ENCODE measurements around the gene ATXN1. TPM values are rescaled to one million over a fixed set of nuclear protein-coding genes. Genes with fewer than 3 reads are reported as not detected.

The ATXN1 gene
- total and polyA plus RNA-seq, 2 of the 13 experiments (the other 11 are each of a cell fraction or from before 2014, with no cell fraction given), result 20.7 to 39.5 TPM

- in situ Hi-C loops (cut with HindIII; ENCODE audit: extremely low pct_ligation_motif_present, low pct_unique_long_range_greater_than_20kb), result no loop called here
- Histone ChIP-seq H3K9me3 (ENCODE audit: low read length) (no peaks in the 10 kb centered on the region), H3K4me1 (ENCODE audit: insufficient read depth, low read length) (peaks cover 16% of the 10 kb centered on the region), H3K36me3 (replicated peaks in 1 of 2; ENCODE audit: control insufficient read depth in 1 of 2, insufficient read depth in 2 of 2, low read length in 2 of 2) (peaks cover under 1 to 2% of the 10 kb centered on the region in 2 experiments; a peak in 2 of 5 replicates), H2AFZ (ENCODE audit: low read length) (no peak overlapping the region), H3K79me2 (ENCODE audit: insufficient read depth, low read length) (no peaks in the 10 kb centered on the region), H3K27me3 (ENCODE audit: control insufficient read depth in 1 of 2, insufficient read depth in 2 of 2, low read length in 2 of 2) (no peaks in the 10 kb centered on the region), H3K4me2 (ENCODE audit: low read depth, low read length) (no peak overlapping the region), H3K27ac (ENCODE audit: extremely low read length, insufficient read depth, low read length) (no peak overlapping the region), H3K4me3 (replicated peaks in 1 of 3; ENCODE audit: insufficient read depth in 1 of 3, low read depth in 2 of 3, low read length in 3 of 3) (no peak overlapping the region), H4K20me1 (ENCODE audit: insufficient read depth, low read length) (peaks cover 3% of the 10 kb centered on the region; the same call in 1 of the 2 replicates), H3K9ac (ENCODE audit: insufficient read depth, low read depth, low read length) (no peak overlapping the region)
- TF ChIP-seq ZBTB37 (CRISPR knock-in tag; IDR thresholded peaks at IDR 0.05), result no peak
- no peak for TF ChIP-seq MAF1 (CRISPR knock-in tag; IDR thresholded peaks at IDR 0.05; ENCODE audit: borderline replicate concordance)
- no peak for TF ChIP-seq DRAP1 (CRISPR knock-in tag; IDR thresholded peaks at IDR 0.05)
- TF ChIP-seq FOXA3 (CRISPR knock-in tag; IDR thresholded peaks at IDR 0.05), result no peak
- TF ChIP-seq SMC3 (IDR thresholded peaks at IDR 0.05; ENCODE audit: low read length), result no peak
- TF ChIP-seq ZBTB46 (CRISPR knock-in tag; IDR thresholded peaks at IDR 0.05; ENCODE audit: borderline replicate concordance), result no peak
- TF ChIP-seq HNRNPLL (IDR thresholded peaks at IDR 0.05; ENCODE audit: low read depth, low read length, poor library complexity, severe bottlenecking), result no peak
- no peak for TF ChIP-seq PAX8 (CRISPR knock-in tag; IDR thresholded peaks at IDR 0.05; ENCODE audit: borderline replicate concordance)
- TF ChIP-seq SIN3B (IDR thresholded peaks at IDR 0.05; ENCODE audit: low read length), result no peak
- TF ChIP-seq ZNF256 (CRISPR knock-in tag; conservative IDR thresholded peaks at IDR 0.05), result no peak
- TF ChIP-seq ZNF782 (CRISPR knock-in tag; IDR thresholded peaks at IDR 0.05; ENCODE audit: borderline replicate concordance), result no peak
- TF ChIP-seq PBX2 (CRISPR knock-in tag; IDR thresholded peaks at IDR 0.05), result no peak
- no peak for TF ChIP-seq ZNF891 (CRISPR knock-in tag; IDR thresholded peaks at IDR 0.05)
- TF ChIP-seq ZNF362 (CRISPR knock-in tag; IDR thresholded peaks at IDR 0.05; ENCODE audit: borderline replicate concordance), result no peak
- no peak for TF ChIP-seq CREM (IDR thresholded peaks at IDR 0.05)
- TF ChIP-seq CREM (CRISPR knock-in tag; IDR thresholded peaks at IDR 0.05), result no peak
- TF ChIP-seq ZNF597 (CRISPR knock-in tag; IDR thresholded peaks at IDR 0.05), result no peak
- no peak for DNase-seq (ENCODE audit: low spot score)
- ATAC-seq, result no peak
- no peak for FAIRE-seq
- POLR2A ChIA-PET, result no interaction called here
- BruUV-seq (replicated peaks), result no TSS peak
- CTCF ChIA-PET (ENCODE audit: low intra/inter-chr PET ratio, low total read pairs), result no interaction called here
- 91% methylated on average over 2 of the region's 2 CpGs for WGBS (ENCODE audit: low lambda C conversion rate)
- intact Hi-C loops (cut with micrococcal nuclease; ENCODE audit: unreplicated experiment), result no loop called here
These were observed 290.6 kb downstream of the ATXN1 start for GRCh38 chr6:16470502-16471221.
